ENCODE measurements around the gene MLXIP.
"Not testable (repeated sequence)": the region's sequence is repeated elsewhere in the genome, so short reads cannot be mapped to it uniquely, and the experiment has no call there.

MLXIP gene

GRCh38 chr12:122107261-122107660, 28.7 kb downstream of the MLXIP start:
- no peaks in the 10 kb centered on the region for H3K9me3 ChIP-seq (ENCODE audit: severe bottlenecking)
- DNase-seq = no peak
- no peak overlapping the region for H3K4me3 ChIP-seq (ENCODE audit: low read depth, low read length)
- no peak overlapping the region for H3K27ac ChIP-seq
- TF ChIP-seq CTCF (IDR thresholded peaks at IDR 0.05; ENCODE audit: low read depth, low read length) = no peak
- no peaks in the 10 kb centered on the region for H3K36me3 ChIP-seq
- no peaks in the 10 kb centered on the region for H3K27me3 ChIP-seq (ENCODE audit: insufficient read depth, low read depth, severe bottlenecking)

- H3K36me3 ChIP-seq = no peaks in the 10 kb centered on the region
- TF ChIP-seq CTCF (IDR thresholded peaks at IDR 0.05; ENCODE audit: low read depth, low read length) = no peak
- no peak overlapping the region for H3K27ac ChIP-seq
- no peak for DNase-seq
- H3K9me3 ChIP-seq (ENCODE audit: severe bottlenecking) = no peaks in the 10 kb centered on the region
- H3K27me3 ChIP-seq (ENCODE audit: insufficient read depth, low read depth, severe bottlenecking) = no peaks in the 10 kb centered on the region
- H3K4me3 ChIP-seq (ENCODE audit: low read depth, low read length) = no peak overlapping the region
Observed at GRCh38 chr12:122111089-122111641, 32.6 kb downstream of the MLXIP start.

GRCh38 chr12:122116707-122117535, 38.4 kb downstream of the MLXIP start:
- Histone ChIP-seq H3K36me3 (no peaks in the 10 kb centered on the region), H3K27me3 (ENCODE audit: insufficient read depth, low read depth, severe bottlenecking) (no peaks in the 10 kb centered on the region), H3K4me3 (ENCODE audit: low read depth, low read length) (no peak overlapping the region), H3K9me3 (ENCODE audit: severe bottlenecking) (no peaks in the 10 kb centered on the region), H3K27ac (no peak overlapping the region)
- TF ChIP-seq CTCF (IDR thresholded peaks at IDR 0.05; ENCODE audit: low read depth, low read length) = peak; percentile 60; the same call in 1 of the 2 replicates
- no peak for DNase-seq

- Histone ChIP-seq H3K27me3 (ENCODE audit: insufficient read depth, low read depth, severe bottlenecking) (no peaks in the 10 kb centered on the region), H3K4me3 (ENCODE audit: low read depth, low read length) (no peak overlapping the region), H3K36me3 (no peaks in the 10 kb centered on the region), H3K27ac (no peak overlapping the region), H3K9me3 (ENCODE audit: severe bottlenecking) (no peaks in the 10 kb centered on the region)
- no peak for DNase-seq
- no peak for TF ChIP-seq CTCF (IDR thresholded peaks at IDR 0.05; ENCODE audit: low read depth, low read length)
Observed at GRCh38 chr12:122117979-122118378, 39.4 kb downstream of the MLXIP start.

GRCh38 chr12:122121341-122121740, 42.8 kb downstream of the MLXIP start:
- not testable (repeated sequence) for H3K4me3 ChIP-seq (ENCODE audit: low read depth, low read length); H3K27ac ChIP-seq; H3K27me3 ChIP-seq (ENCODE audit: insufficient read depth, low read depth, severe bottlenecking); H3K36me3 ChIP-seq; DNase-seq; H3K9me3 ChIP-seq (ENCODE audit: severe bottlenecking)

- Histone ChIP-seq H3K36me3 (no peaks in the 10 kb centered on the region), H3K9me3 (ENCODE audit: severe bottlenecking) (no peaks in the 10 kb centered on the region), H3K27me3 (ENCODE audit: insufficient read depth, low read depth, severe bottlenecking) (no peaks in the 10 kb centered on the region), H3K27ac (no peak overlapping the region), H3K4me3 (ENCODE audit: low read depth, low read length) (no peak overlapping the region)
- DNase-seq = no peak
- TF ChIP-seq CTCF (IDR thresholded peaks at IDR 0.05; ENCODE audit: low read depth, low read length) = no peak
Observed at GRCh38 chr12:122121745-122122144, 43.2 kb downstream of the MLXIP start.
